HG03025 (cell line): ENCODE data around the gene PCDHA10.
"Not testable (repeated sequence)": the region's sequence is repeated elsewhere in the genome, so short reads cannot be mapped to it uniquely, and the experiment has no call there.

ENCODE experiments used
- ATAC-seq: cut with Tn5 transposase; IDR thresholded peaks from one replicate; pipeline ENCODE4 v1.9.1; 2021; ENCODE audit warnings: mild to moderate bottlenecking, moderate library complexity; ENCODE audit not compliant: unreplicated experiment, low FRiP score

Gene PCDHA10

GRCh38 chr5:140840978-140841962, 14.4 kb upstream of the PCDHA10 start, which contains the start of gene PCDHA8:
PCDHA8 (plus strand) TSS chr5:140841187; CDS start chr5:140841322, 135 bp downstream.
- no peak for ATAC-seq

- ATAC-seq, result no peak
Observed at GRCh38 chr5:140842798-140843733, 12.6 kb upstream of the PCDHA10 start.

GRCh38 chr5:140848139-140849102, 7.3 kb upstream of the PCDHA10 start, which contains the start of gene PCDHA9:
PCDHA9 (plus strand) TSS chr5:140848382; CDS start chr5:140848496, 114 bp downstream.
- not testable (repeated sequence) for ATAC-seq

- ATAC-seq, result not testable (repeated sequence)
Observed at GRCh38 chr5:140849831-140850634, 5.7 kb upstream of the PCDHA10 start.

GRCh38 chr5:140857177-140857986, 1.7 kb downstream of the PCDHA10 start:
- no peak for ATAC-seq

- no peak for ATAC-seq
Observed at GRCh38 chr5:140857987-140858240, 2.2 kb downstream of the PCDHA10 start.

- ATAC-seq, result no peak
Observed at GRCh38 chr5:140862441-140863295, 7.0 kb downstream of the PCDHA10 start.

GRCh38 chr5:140868721-140869554, 13.2 kb downstream of the PCDHA10 start, which contains the start of gene PCDHA11:
PCDHA11 (plus strand) TSS chr5:140868957; CDS start chr5:140869104, 147 bp downstream.
- ATAC-seq, result no peak

GRCh38 chr5:140869555-140869886, 13.8 kb downstream of the PCDHA10 start:
- no peak for ATAC-seq

- no peak for ATAC-seq
Observed at GRCh38 chr5:140870221-140871201, 14.8 kb downstream of the PCDHA10 start.

GRCh38 chr5:140875085-140876065, 19.7 kb downstream of the PCDHA10 start, which contains the start of gene PCDHA12:
PCDHA12 (plus strand) TSS chr5:140875308; CDS start chr5:140875473, 165 bp downstream.
- ATAC-seq, result no peak

- ATAC-seq, result not testable (repeated sequence)
Observed at GRCh38 chr5:140876541-140877261, 21.0 kb downstream of the PCDHA10 start.

GRCh38 chr5:140877262-140877581, 21.5 kb downstream of the PCDHA10 start:
- ATAC-seq, result no peak
